CD14-positive monocyte (primary cell): ENCODE measurements around the gene RRAS. TPM values are rescaled to one million over a fixed set of nuclear protein-coding genes. Genes with fewer than 3 reads are reported as not detected.
A peak's percentile ranks its signal among the peaks of the same experiment; 100 is the strongest.

Experiments used
- DNase-seq, 3 donors: peaks; one replicate each; pipeline ENCODE4 v3.0.0-alpha.2; 2011 to 2022
- H2AFZ ChIP-seq: 2 replicates; pipeline ENCODE4 v1.6.0; 2012; ENCODE audit warnings: mild to moderate bottlenecking, low read depth, low read length, inconsistent platforms; ENCODE audit not compliant: insufficient read depth, poor library complexity, severe bottlenecking
- H3K27ac ChIP-seq, 2 donors: 1 replicate in 1 of 2; 2 replicates in 1 of 2; pipeline ENCODE4 v1.5.1; 2012 to 2013; ENCODE audit warnings: low read length in 2 of 2, control low read depth in 1 of 2, inconsistent platforms in 1 of 2, low read depth in 1 of 2, mild to moderate bottlenecking in 1 of 2
- H3K27me3 ChIP-seq, 2 donors: one replicate each; pipeline versions ENCODE4 v1.6.0 to v1.6.1; 2011 to 2013; ENCODE audit warnings: low read length in 2 of 2; ENCODE audit not compliant: control insufficient read depth in 2 of 2, insufficient read depth in 2 of 2
- H3K36me3 ChIP-seq, 2 donors: replicated peaks in 1 of 2; 1 replicate in 1 of 2; 2 replicates in 1 of 2; pipeline versions ENCODE4 v1.5.1 to v1.6.1; 2012 to 2013; ENCODE audit warnings: low read length in 2 of 2, control low read depth in 1 of 2, inconsistent platforms in 1 of 2, mild to moderate bottlenecking in 1 of 2; ENCODE audit not compliant: insufficient read depth in 2 of 2, control insufficient read depth in 1 of 2
- H3K4me1 ChIP-seq, 2 donors: 1 replicate in 1 of 2; 2 replicates in 1 of 2; pipeline versions ENCODE4 v1.5.1 to v1.6.1; 2012 to 2013; ENCODE audit warnings: low read length in 2 of 2, control low read depth in 1 of 2, inconsistent platforms in 1 of 2, mild to moderate bottlenecking in 1 of 2, moderate library complexity in 1 of 2; ENCODE audit not compliant: insufficient read depth in 2 of 2, control insufficient read depth in 1 of 2
- H3K4me2 ChIP-seq: replicated peaks from 2 replicates; pipeline ENCODE3; 2012; ENCODE audit warnings: low read length, moderate library complexity, mild to moderate bottlenecking; ENCODE audit not compliant: poor library complexity, severe bottlenecking; ENCODE audit errors: extremely low read depth
- H3K4me3 ChIP-seq, 3 experiments: fragments of 200-600 bp in 1 of 3; sonication (generic) in 1 of 3; replicated peaks in 1 of 3; 1 replicate in 2 of 3; 2 replicates in 1 of 3; pipeline ENCODE4 v1.5.1; 2011 to 2013; ENCODE audit warnings: low read length in 3 of 3, mild to moderate bottlenecking in 3 of 3, control low read depth in 2 of 3, low read depth in 2 of 3, inconsistent platforms in 1 of 3, moderate library complexity in 1 of 3
- H3K79me2 ChIP-seq: 2 replicates; pipeline ENCODE4 v1.6.0; 2012; ENCODE audit warnings: mild to moderate bottlenecking, control low read depth, inconsistent platforms, low read length, moderate library complexity; ENCODE audit not compliant: insufficient read depth
- H3K9ac ChIP-seq: 2 replicates; pipeline ENCODE4 v1.6.0; 2017; ENCODE audit warnings: low read length, mild to moderate bottlenecking; ENCODE audit not compliant: insufficient read depth, poor library complexity, severe bottlenecking
- H3K9me3 ChIP-seq, 2 donors: replicated peaks in 1 of 2; 1 replicate in 1 of 2; 2 replicates in 1 of 2; pipeline versions ENCODE4 v1.5.1 to v1.6.1; 2012 to 2013; ENCODE audit warnings: low read length in 2 of 2, control low read depth in 1 of 2; ENCODE audit not compliant: control insufficient read depth in 1 of 2, insufficient read depth in 1 of 2
- H4K20me1 ChIP-seq: 2 replicates; pipeline ENCODE4 v1.6.0; 2012; ENCODE audit warnings: mild to moderate bottlenecking, low read length, control low read depth, moderate library complexity; ENCODE audit not compliant: insufficient read depth
- H3K27ac Mint-ChIP-seq, 7 donors: one replicate each; pipeline ENCODE4 v1.8.0; 2020; ENCODE audit warnings: mild to moderate bottlenecking in 7 of 7, mixed read lengths in 7 of 7, moderate library complexity in 6 of 7, inconsistent platforms in 2 of 7
- H3K27me3 Mint-ChIP-seq, 3 donors: one replicate each; pipeline ENCODE4 v1.8.0; 2021 to 2022; ENCODE audit warnings: low read depth in 3 of 3, mild to moderate bottlenecking in 3 of 3, mixed read lengths in 3 of 3, moderate library complexity in 3 of 3, inconsistent platforms in 1 of 3
- H3K36me3 Mint-ChIP-seq, 2 donors: one replicate each; pipeline ENCODE4 v1.8.0; 2020; ENCODE audit warnings: mixed read lengths in 2 of 2, inconsistent platforms in 1 of 2, mild to moderate bottlenecking in 1 of 2
- H3K4me1 Mint-ChIP-seq: one replicate; pipeline ENCODE4 v1.8.0; 2020; ENCODE audit warnings: mild to moderate bottlenecking, mixed read lengths
- H3K4me3 Mint-ChIP-seq, 2 donors: one replicate each; pipeline ENCODE4 v1.8.0; 2020; ENCODE audit warnings: mild to moderate bottlenecking in 2 of 2, mixed read lengths in 2 of 2, moderate library complexity in 1 of 2
- H3K9me3 Mint-ChIP-seq, 7 donors: one replicate each; pipeline ENCODE4 v1.8.0; 2020 to 2022; ENCODE audit warnings: mixed read lengths in 7 of 7, mild to moderate bottlenecking in 6 of 7, moderate library complexity in 6 of 7, inconsistent platforms in 2 of 7
- WGBS: methylation state at CpG from one replicate; pipeline ENCODE4 v1.1.5; 2013; ENCODE audit warnings: missing lambda C conversion rate; ENCODE audit not compliant: insufficient coverage; 5-methylcytosine and 5-hydroxymethylcytosine counted together
- intact Hi-C, 2 donors: fragments of 100-400 bp; cut with micrococcal nuclease; formaldehyde crosslinking; loops; one replicate each; pipeline versions ENCODE4 v1.15.0 to v1.15.1; 2023
- polyA plus RNA-seq, 3 donors: library from polyadenylated mRNA; depleted of rRNA in 1 of 3; unstranded in 2 of 3; stranded (reverse) in 1 of 3; fragments of 300-500 nt in 2 of 3; fragments of >200 nt in 1 of 3; fragmentation: Illumina TruSeq in 2 of 3; gene quantifications; 1 replicate in 2 of 3; 2 replicates in 1 of 3; pipeline ENCODE4 v1.2.3, GENCODE V29; 2012 to 2021
- TF ChIP-seq, protein P1 (sequence below): fragments of 200-600 bp; IDR thresholded peaks from one replicate; pipeline ENCODE4 v1.8.0; 2022; ENCODE audit warnings: antibody characterized with exemption, mild to moderate bottlenecking

RRAS gene
- polyA plus RNA-seq, 3 donors = 74.9 to 91.7 (median 80.0) TPM

DNA sequence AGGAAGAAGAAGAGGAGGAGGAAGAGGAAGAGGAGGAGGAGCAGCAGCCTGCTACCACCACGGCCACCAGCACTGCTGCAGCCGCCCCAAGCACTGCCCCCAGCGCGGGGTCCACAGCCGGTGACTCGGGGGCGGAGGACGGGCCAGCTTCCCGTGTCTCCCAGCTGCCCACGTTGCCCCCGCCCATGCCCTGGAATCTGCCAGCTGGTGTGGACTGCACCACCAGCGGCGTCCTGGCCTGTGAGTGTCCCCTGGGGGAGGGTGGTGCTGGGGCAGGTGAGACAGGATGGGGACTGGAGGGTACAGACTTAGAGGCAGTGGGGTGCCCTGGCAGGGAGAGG lies 13.5 kb upstream of the RRAS start:
- no peak overlapping the region for H3K9ac ChIP-seq
- no peak overlapping the region for H2AFZ ChIP-seq
- Mint-ChIP-seq H3K4me3 (no peak overlapping the region), H3K9me3 (peaks cover 0 to 4% (median 0%) of the 10 kb centered on the region in 7 donors), H3K27me3 (peaks cover 0 to 3% (median 0%) of the 10 kb centered on the region in 3 donors), H3K36me3 (peaks cover 68 to 88% of the 10 kb centered on the region in 2 donors), H3K4me1 (no peaks in the 10 kb centered on the region), H3K27ac (peak overlapping the region in 1 of 7 donors; percentile 35)
- intact Hi-C loops = no loop called here
- TF ChIP-seq, protein P1, sequence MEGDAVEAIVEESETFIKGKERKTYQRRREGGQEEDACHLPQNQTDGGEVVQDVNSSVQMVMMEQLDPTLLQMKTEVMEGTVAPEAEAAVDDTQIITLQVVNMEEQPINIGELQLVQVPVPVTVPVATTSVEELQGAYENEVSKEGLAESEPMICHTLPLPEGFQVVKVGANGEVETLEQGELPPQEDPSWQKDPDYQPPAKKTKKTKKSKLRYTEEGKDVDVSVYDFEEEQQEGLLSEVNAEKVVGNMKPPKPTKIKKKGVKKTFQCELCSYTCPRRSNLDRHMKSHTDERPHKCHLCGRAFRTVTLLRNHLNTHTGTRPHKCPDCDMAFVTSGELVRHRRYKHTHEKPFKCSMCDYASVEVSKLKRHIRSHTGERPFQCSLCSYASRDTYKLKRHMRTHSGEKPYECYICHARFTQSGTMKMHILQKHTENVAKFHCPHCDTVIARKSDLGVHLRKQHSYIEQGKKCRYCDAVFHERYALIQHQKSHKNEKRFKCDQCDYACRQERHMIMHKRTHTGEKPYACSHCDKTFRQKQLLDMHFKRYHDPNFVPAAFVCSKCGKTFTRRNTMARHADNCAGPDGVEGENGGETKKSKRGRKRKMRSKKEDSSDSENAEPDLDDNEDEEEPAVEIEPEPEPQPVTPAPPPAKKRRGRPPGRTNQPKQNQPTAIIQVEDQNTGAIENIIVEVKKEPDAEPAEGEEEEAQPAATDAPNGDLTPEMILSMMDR = no peak
- H3K79me2 ChIP-seq = peaks cover 8% of the 10 kb centered on the region
- peaks cover 37% of the 10 kb centered on the region for H4K20me1 ChIP-seq
- 95% methylated on average over 11 of the region's 13 CpGs for WGBS
- H3K27ac ChIP-seq = no peak overlapping the region
- peaks cover 78 to 91% of the 10 kb centered on the region in 2 donors for H3K36me3 ChIP-seq
- no peaks in the 10 kb centered on the region for H3K27me3 ChIP-seq
- H3K4me2 ChIP-seq = no peak overlapping the region
- no peaks in the 10 kb centered on the region for H3K9me3 ChIP-seq
- no peak overlapping the region for H3K4me3 ChIP-seq
- H3K4me1 ChIP-seq = no peaks in the 10 kb centered on the region
- no peak for DNase-seq

DNA sequence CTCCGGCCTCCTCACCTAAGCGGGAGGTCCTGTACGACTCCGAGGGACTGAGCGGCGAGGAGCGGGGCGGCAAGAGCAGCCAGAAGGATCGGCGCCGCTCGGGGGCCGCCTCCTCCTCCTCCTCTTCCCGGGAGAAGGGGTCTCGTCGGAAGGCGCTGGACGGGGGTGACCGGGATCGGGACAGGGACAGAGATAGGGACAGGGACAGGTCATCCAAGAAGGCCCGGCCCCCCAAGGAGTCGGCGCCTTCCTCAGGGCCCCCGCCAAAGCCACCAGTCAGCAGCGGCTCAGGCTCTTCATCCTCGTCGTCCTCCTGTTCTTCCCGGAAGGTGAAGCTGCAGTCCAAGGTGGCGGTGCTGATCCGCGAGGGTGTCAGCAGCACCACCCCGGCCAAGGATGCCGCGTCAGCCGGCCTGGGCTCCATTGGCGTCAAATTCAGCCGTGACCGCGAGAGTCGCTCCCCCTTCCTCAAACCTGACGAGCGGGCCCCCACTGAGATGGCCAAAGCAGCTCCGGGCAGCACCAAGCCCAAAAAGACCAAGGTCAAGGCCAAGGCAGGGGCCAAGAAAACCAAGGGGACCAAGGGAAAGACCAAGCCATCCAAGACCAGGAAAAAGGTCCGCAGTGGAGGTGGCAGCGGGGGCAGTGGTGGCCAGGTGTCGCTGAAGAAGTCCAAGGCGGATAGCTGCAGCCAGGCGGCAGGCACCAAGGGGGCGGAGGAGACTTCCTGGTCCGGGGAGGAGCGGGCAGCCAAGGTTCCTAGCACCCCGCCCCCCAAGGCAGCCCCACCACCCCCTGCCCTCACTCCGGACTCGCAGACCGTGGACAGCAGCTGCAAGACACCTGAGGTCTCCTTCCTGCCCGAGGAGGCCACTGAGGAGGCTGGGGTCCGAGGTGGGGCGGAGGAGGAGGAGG lies 12.9 kb upstream of the RRAS start:
- WGBS = 98% methylated on average over 46 of the region's 58 CpGs
- DNase-seq = no peak
- H3K27ac ChIP-seq = no peak overlapping the region
- no peaks in the 10 kb centered on the region for H3K27me3 ChIP-seq
- H3K9me3 Mint-ChIP-seq = peaks cover 0 to 4% (median 0%) of the 10 kb centered on the region in 7 donors
- H3K4me1 Mint-ChIP-seq = no peaks in the 10 kb centered on the region
- H3K79me2 ChIP-seq = peaks cover 8% of the 10 kb centered on the region
- H3K4me2 ChIP-seq = no peak overlapping the region
- H3K4me3 ChIP-seq = no peak overlapping the region
- no peak overlapping the region for H2AFZ ChIP-seq
- H4K20me1 ChIP-seq = peaks cover 39% of the 10 kb centered on the region
- no peaks in the 10 kb centered on the region for H3K4me1 ChIP-seq
- peaks cover 66 to 86% of the 10 kb centered on the region in 2 donors for H3K36me3 Mint-ChIP-seq
- H3K27me3 Mint-ChIP-seq = peaks cover 0 to 3% (median 0%) of the 10 kb centered on the region in 3 donors
- peaks cover 78 to 91% of the 10 kb centered on the region in 2 donors for H3K36me3 ChIP-seq
- H3K27ac Mint-ChIP-seq = no peak overlapping the region
- H3K9ac ChIP-seq = no peak overlapping the region
- H3K9me3 ChIP-seq = no peaks in the 10 kb centered on the region
- intact Hi-C loops = no loop called here
- TF ChIP-seq, protein P1 = no peak
- no peak overlapping the region for H3K4me3 Mint-ChIP-seq
